GM23338 (cell line): ENCODE measurements around the gene BCR.

Experiments used
- EZH2 ChIP-seq: fragments of 200-600 bp; sonication (generic); IDR thresholded peaks from one replicate; pipeline ENCODE4 v1.8.0; 2017; ENCODE audit warnings: antibody characterized with exemption, mild to moderate bottlenecking, low read depth; ENCODE audit not compliant: unreplicated experiment
- EZH2phosphoT487 ChIP-seq: fragments of 200-600 bp; sonication (generic); IDR thresholded peaks from one replicate; pipeline ENCODE4 v1.8.1; 2018; ENCODE audit warnings: antibody characterized with exemption; ENCODE audit not compliant: unreplicated experiment
- POLR2AphosphoS5 ChIP-seq: IDR thresholded peaks from 2 replicates; pipeline ENCODE4 v1.6.1; 2016; ENCODE audit warnings: antibody characterized with exemption, low read depth
- ZNF114 ChIP-seq: fragments of 250-450 bp; sonication (Bioruptor Pico); IDR thresholded peaks from 2 replicates; pipeline ENCODE4 v1.5.0; 2020; ENCODE audit warnings: mild to moderate bottlenecking, moderate library complexity
- TF ChIP-seq, protein P1 (sequence below): IDR thresholded peaks from one replicate; pipeline ENCODE4 v1.6.1; 2018; ENCODE audit warnings: antibody characterized with exemption; ENCODE audit not compliant: unreplicated experiment
- TF ChIP-seq, protein P2 (sequence below), 2 experiments: fragments of 200-600 bp in 1 of 2; sonication (generic) in 1 of 2; conservative IDR thresholded peaks; 2 replicates each; pipeline versions ENCODE4 v1.5.1 to v1.6.1; 2016 to 2017; ENCODE audit warnings: antibody characterized with exemption in 2 of 2, low read depth in 2 of 2, mild to moderate bottlenecking in 2 of 2, moderate library complexity in 1 of 2

DNA sequence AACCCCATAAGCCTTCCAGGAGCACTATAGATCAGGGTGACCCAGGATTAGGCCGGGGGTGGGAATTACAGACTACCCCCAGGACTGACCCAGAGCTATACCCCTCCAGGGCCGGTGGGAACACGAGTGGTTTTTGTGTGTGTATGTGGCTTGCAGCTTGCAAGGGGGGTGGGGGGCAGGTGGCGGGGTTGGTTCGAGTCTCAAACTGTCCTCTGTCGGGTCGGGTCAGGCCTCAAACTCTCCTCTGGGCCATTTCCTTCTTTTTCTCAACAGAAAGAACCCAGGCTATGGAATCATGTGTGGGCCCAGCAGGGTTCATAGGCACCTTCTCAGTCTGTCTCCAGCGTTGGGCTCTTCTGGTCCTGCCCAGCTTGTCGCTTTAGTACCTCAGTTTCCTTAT lies 58.4 kb downstream of the BCR start:
- TF ChIP-seq, protein P1, sequence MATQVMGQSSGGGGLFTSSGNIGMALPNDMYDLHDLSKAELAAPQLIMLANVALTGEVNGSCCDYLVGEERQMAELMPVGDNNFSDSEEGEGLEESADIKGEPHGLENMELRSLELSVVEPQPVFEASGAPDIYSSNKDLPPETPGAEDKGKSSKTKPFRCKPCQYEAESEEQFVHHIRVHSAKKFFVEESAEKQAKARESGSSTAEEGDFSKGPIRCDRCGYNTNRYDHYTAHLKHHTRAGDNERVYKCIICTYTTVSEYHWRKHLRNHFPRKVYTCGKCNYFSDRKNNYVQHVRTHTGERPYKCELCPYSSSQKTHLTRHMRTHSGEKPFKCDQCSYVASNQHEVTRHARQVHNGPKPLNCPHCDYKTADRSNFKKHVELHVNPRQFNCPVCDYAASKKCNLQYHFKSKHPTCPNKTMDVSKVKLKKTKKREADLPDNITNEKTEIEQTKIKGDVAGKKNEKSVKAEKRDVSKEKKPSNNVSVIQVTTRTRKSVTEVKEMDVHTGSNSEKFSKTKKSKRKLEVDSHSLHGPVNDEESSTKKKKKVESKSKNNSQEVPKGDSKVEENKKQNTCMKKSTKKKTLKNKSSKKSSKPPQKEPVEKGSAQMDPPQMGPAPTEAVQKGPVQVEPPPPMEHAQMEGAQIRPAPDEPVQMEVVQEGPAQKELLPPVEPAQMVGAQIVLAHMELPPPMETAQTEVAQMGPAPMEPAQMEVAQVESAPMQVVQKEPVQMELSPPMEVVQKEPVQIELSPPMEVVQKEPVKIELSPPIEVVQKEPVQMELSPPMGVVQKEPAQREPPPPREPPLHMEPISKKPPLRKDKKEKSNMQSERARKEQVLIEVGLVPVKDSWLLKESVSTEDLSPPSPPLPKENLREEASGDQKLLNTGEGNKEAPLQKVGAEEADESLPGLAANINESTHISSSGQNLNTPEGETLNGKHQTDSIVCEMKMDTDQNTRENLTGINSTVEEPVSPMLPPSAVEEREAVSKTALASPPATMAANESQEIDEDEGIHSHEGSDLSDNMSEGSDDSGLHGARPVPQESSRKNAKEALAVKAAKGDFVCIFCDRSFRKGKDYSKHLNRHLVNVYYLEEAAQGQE = no peak
- TF ChIP-seq, protein P2, sequence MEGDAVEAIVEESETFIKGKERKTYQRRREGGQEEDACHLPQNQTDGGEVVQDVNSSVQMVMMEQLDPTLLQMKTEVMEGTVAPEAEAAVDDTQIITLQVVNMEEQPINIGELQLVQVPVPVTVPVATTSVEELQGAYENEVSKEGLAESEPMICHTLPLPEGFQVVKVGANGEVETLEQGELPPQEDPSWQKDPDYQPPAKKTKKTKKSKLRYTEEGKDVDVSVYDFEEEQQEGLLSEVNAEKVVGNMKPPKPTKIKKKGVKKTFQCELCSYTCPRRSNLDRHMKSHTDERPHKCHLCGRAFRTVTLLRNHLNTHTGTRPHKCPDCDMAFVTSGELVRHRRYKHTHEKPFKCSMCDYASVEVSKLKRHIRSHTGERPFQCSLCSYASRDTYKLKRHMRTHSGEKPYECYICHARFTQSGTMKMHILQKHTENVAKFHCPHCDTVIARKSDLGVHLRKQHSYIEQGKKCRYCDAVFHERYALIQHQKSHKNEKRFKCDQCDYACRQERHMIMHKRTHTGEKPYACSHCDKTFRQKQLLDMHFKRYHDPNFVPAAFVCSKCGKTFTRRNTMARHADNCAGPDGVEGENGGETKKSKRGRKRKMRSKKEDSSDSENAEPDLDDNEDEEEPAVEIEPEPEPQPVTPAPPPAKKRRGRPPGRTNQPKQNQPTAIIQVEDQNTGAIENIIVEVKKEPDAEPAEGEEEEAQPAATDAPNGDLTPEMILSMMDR (conservative IDR thresholded peaks at IDR 0.05; ENCODE audit: low read depth in 2 of 2) = no peak
- no peak for TF ChIP-seq EZH2phosphoT487
- no peak for TF ChIP-seq ZNF114 (CRISPR knock-in tag)
- TF ChIP-seq POLR2AphosphoS5 = no peak
- no peak for TF ChIP-seq EZH2
